Esophagus squamous epithelium (tissue), 4 donors: ENCODE data around the gene SRGAP2B.
"Not testable (repeated sequence)": the region's sequence is repeated elsewhere in the genome, so short reads cannot be mapped to it uniquely, and the experiment has no call there.

Experiments used
- POLR2A ChIP-seq, 4 donors: fragments of 450-650 bp; IDR thresholded peaks; one replicate each; pipeline ENCODE4 v1.6.1; 2017; ENCODE audit warnings: antibody characterized with exemption in 4 of 4, mild to moderate bottlenecking in 4 of 4, moderate library complexity in 3 of 4
- TF ChIP-seq, protein P1 (sequence below), 6 experiments: fragments of 450-650 bp in 4 of 6; fragments of 200-600 bp in 2 of 6; sonication (generic) in 2 of 6; IDR thresholded peaks; one replicate each; pipeline ENCODE4 v1.5.1; 2016 to 2019; ENCODE audit warnings: antibody characterized with exemption in 6 of 6, mild to moderate bottlenecking in 4 of 6, moderate library complexity in 4 of 6

DNA sequence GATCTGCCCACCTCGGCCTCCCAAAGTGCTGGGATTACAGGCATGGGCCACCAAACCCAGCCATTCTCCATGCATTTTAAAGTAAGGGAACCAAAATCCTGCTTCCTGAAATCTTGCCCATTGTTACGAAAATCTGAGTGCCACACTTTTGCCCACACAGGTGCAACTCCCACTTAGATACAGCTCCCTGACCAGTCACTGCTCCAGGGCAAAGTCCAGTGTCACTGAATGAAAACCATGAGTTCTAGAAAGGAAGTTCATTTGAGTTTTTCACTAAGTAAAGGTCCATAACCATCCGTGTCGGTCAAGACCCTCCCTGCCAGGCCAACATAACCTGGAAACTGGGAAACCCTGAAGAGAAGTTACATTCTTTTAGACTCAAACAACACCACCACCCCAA is 67.9 kb downstream of the SRGAP2B start:
- TF ChIP-seq, protein P1, sequence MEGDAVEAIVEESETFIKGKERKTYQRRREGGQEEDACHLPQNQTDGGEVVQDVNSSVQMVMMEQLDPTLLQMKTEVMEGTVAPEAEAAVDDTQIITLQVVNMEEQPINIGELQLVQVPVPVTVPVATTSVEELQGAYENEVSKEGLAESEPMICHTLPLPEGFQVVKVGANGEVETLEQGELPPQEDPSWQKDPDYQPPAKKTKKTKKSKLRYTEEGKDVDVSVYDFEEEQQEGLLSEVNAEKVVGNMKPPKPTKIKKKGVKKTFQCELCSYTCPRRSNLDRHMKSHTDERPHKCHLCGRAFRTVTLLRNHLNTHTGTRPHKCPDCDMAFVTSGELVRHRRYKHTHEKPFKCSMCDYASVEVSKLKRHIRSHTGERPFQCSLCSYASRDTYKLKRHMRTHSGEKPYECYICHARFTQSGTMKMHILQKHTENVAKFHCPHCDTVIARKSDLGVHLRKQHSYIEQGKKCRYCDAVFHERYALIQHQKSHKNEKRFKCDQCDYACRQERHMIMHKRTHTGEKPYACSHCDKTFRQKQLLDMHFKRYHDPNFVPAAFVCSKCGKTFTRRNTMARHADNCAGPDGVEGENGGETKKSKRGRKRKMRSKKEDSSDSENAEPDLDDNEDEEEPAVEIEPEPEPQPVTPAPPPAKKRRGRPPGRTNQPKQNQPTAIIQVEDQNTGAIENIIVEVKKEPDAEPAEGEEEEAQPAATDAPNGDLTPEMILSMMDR (IDR thresholded peaks at IDR 0.05), result not testable (repeated sequence)
- TF ChIP-seq POLR2A (IDR thresholded peaks at IDR 0.05), result not testable (repeated sequence)
